ENCODE measurements around the gene ZBTB7B. TPM values are rescaled to one million over a fixed set of nuclear protein-coding genes. Genes with fewer than 3 reads are reported as not detected.

Gene ZBTB7B
- total RNA-seq, 1 donor from 2014 or later: 80.4 TPM

- H3K27ac ChIP-seq: no peak overlapping the region
- DNase-seq (no peak), ATAC-seq (no peak)
- H3K9me3 ChIP-seq: no peaks in the 10 kb centered on the region
- intact Hi-C loops (cut with DNase I): no loop called here
- peaks cover 11% of the 10 kb centered on the region for H3K4me1 ChIP-seq
- H3K4me3 ChIP-seq: no peak overlapping the region
- TF ChIP-seq, protein P1, sequence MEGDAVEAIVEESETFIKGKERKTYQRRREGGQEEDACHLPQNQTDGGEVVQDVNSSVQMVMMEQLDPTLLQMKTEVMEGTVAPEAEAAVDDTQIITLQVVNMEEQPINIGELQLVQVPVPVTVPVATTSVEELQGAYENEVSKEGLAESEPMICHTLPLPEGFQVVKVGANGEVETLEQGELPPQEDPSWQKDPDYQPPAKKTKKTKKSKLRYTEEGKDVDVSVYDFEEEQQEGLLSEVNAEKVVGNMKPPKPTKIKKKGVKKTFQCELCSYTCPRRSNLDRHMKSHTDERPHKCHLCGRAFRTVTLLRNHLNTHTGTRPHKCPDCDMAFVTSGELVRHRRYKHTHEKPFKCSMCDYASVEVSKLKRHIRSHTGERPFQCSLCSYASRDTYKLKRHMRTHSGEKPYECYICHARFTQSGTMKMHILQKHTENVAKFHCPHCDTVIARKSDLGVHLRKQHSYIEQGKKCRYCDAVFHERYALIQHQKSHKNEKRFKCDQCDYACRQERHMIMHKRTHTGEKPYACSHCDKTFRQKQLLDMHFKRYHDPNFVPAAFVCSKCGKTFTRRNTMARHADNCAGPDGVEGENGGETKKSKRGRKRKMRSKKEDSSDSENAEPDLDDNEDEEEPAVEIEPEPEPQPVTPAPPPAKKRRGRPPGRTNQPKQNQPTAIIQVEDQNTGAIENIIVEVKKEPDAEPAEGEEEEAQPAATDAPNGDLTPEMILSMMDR (IDR thresholded peaks at IDR 0.05): no peak
- no peaks in the 10 kb centered on the region for H3K27me3 ChIP-seq
- H3K36me3 ChIP-seq: peaks cover 35% of the 10 kb centered on the region
Observed at GRCh38 chr1:154988058-154988954, 14.3 kb upstream of the ZBTB7B start.

- no peak overlapping the region for H3K4me3 ChIP-seq
- no peaks in the 10 kb centered on the region for H3K9me3 ChIP-seq
- intact Hi-C loops (cut with DNase I): no loop called here
- TF ChIP-seq, protein P1 (IDR thresholded peaks at IDR 0.05): no peak
- H3K4me1 ChIP-seq: peaks cover 4% of the 10 kb centered on the region
- H3K36me3 ChIP-seq: peaks cover 35% of the 10 kb centered on the region
- ATAC-seq: no peak
- no peak overlapping the region for H3K27ac ChIP-seq
- no peaks in the 10 kb centered on the region for H3K27me3 ChIP-seq
- no peak for DNase-seq
Observed at GRCh38 chr1:154989195-154989860, 13.3 kb upstream of the ZBTB7B start.

GRCh38 chr1:154990276-154990675 lies 12.3 kb upstream of the ZBTB7B start:
- Histone ChIP-seq H3K36me3 (peaks cover 35% of the 10 kb centered on the region), H3K27me3 (no peaks in the 10 kb centered on the region), H3K9me3 (no peaks in the 10 kb centered on the region), H3K4me1 (peaks cover 3% of the 10 kb centered on the region), H3K4me3 (no peak overlapping the region), H3K27ac (no peak overlapping the region)
- intact Hi-C loops (cut with DNase I): no loop called here
- ATAC-seq (no peak), DNase-seq (peak; percentile 36)
- TF ChIP-seq, protein P1 (IDR thresholded peaks at IDR 0.05): no peak

DNA sequence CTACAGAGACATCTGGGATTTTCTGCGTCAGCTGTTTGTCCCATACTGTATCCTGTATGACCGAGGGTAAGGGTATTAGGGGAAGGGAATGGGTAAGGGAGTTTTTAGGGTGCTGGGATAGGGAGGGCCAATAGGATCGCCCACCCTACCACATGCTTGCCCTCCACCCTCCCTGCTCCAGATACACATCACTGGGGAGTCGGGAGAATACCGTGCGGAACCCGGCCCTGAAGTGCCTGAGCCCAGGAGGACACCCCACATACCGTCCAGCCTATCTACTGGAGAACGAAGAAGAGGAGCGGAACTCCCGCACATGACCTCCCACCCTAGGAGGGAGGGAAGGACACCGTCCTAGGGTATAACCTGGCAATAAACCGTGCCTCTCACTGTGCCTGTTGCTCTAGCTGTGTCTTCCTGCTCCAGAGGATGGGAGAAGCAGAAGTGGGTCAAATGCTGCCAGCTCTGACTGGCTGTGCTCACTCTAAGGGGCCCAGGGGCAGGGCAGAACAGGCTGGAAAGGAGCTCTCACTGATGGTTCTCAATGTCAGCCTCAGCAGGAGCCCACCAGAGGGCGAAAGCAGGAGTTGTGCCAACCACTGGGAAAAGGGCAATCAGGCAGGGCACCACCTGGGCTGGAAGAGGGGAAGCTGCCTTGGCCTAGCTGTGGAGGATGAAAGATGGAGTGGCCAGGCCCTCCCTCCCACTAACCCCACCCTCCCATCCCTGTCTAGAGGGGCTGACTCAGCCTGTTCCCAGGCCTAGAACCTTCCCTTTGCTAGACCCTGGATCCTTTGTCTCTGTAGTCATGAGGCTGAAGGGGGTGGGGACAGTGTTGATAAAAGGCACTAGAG lies 9.7 kb upstream of the ZBTB7B start:
- Histone ChIP-seq H3K4me1 (no peaks in the 10 kb centered on the region), H3K36me3 (peaks cover 35% of the 10 kb centered on the region), H3K9me3 (no peaks in the 10 kb centered on the region), H3K4me3 (no peak overlapping the region), H3K27ac (no peak overlapping the region), H3K27me3 (no peaks in the 10 kb centered on the region)
- intact Hi-C loops (cut with DNase I): no loop called here
- ATAC-seq (no peak), DNase-seq (peak; percentile 42)
- TF ChIP-seq, protein P1 (IDR thresholded peaks at IDR 0.05): no peak

GRCh38 chr1:154993572-154994268 lies 8.9 kb upstream of the ZBTB7B start, which contains the start of gene LENEP:
Gene LENEP, plus strand, starts transcription at chr1:154993586. Its CDS starts 22 bp downstream, at chr1:154993608.
- peaks cover 27% of the 10 kb centered on the region for H3K36me3 ChIP-seq
- H3K9me3 ChIP-seq: no peaks in the 10 kb centered on the region
- H3K27me3 ChIP-seq: no peaks in the 10 kb centered on the region
- ATAC-seq (no peak), DNase-seq (peak; percentile 47)
- no peak within 1 kb of the TSS for H3K4me3 ChIP-seq
- TF ChIP-seq, protein P1 (IDR thresholded peaks at IDR 0.05): no peak
- intact Hi-C loops (cut with DNase I): no loop called here
- peaks cover 2% of the 10 kb centered on the region for H3K4me1 ChIP-seq
- no peak within 1 kb of the TSS for H3K27ac ChIP-seq
